HCT116 (cell line): ENCODE data around the gene FBXW8.
A peak's percentile ranks its signal among the peaks of the same experiment; 100 is the strongest.

ENCODE experiments used
- CEBPB ChIP-seq: IDR thresholded peaks from 2 replicates; pipeline ENCODE4 v1.6.1; 2012; ENCODE audit warnings: low read depth
- EZH2 ChIP-seq: fragments of 200-600 bp; sonication (generic); IDR thresholded peaks from 2 replicates; pipeline ENCODE4 v1.6.1; 2017; ENCODE audit warnings: antibody characterized with exemption, mixed run types
- EZH2phosphoT487 ChIP-seq: fragments of 200-600 bp; IDR thresholded peaks from 2 replicates; pipeline ENCODE4 v1.6.1; 2018; ENCODE audit warnings: antibody characterized with exemption, borderline replicate concordance
- FOSL1 ChIP-seq: IDR thresholded peaks from 2 replicates; pipeline ENCODE4 v1.6.1; 2012; ENCODE audit warnings: low read depth
- POLR2A ChIP-seq: IDR thresholded peaks from 2 replicates; pipeline ENCODE4 v1.7.0; 2011; ENCODE audit warnings: borderline replicate concordance; ENCODE audit not compliant: insufficient read depth, insufficient read length; ENCODE audit errors: extremely low read depth
- POLR2AphosphoS5 ChIP-seq: IDR thresholded peaks from 2 replicates; pipeline ENCODE4 v1.6.1; 2011; ENCODE audit warnings: mild to moderate bottlenecking, low read depth, low read length, moderate library complexity
- RAD21 ChIP-seq: IDR thresholded peaks from 2 replicates; pipeline ENCODE4 v1.6.1; 2012; ENCODE audit warnings: low read depth, mild to moderate bottlenecking
- ZFX ChIP-seq: fragments of 450-650 bp; IDR thresholded peaks from 2 replicates; pipeline ENCODE4 v1.6.1; 2017
- TF ChIP-seq, protein P1 (sequence below), 3 experiments: fragments of 200-600 bp in 1 of 3; sonication (generic) in 1 of 3; IDR thresholded peaks in 2 of 3; conservative IDR thresholded peaks in 1 of 3; 2 replicates each; pipeline ENCODE4 v1.5.1; 2012 to 2017; ENCODE audit warnings: low read depth in 2 of 3, low read length in 2 of 3, antibody characterized with exemption in 1 of 3, borderline replicate concordance in 1 of 3, control low read depth in 1 of 3, mild to moderate bottlenecking in 1 of 3, mixed read lengths in 1 of 3, mixed run types in 1 of 3, moderate library complexity in 1 of 3; ENCODE audit not compliant: insufficient read depth in 1 of 3
- TF ChIP-seq, protein P2 (sequence below): IDR thresholded peaks from 2 replicates; pipeline ENCODE4 v1.6.1; 2012; ENCODE audit warnings: low read depth
- TF ChIP-seq, protein P3 (sequence below): IDR thresholded peaks from 2 replicates; pipeline ENCODE4 v1.6.1; 2012

DNA sequence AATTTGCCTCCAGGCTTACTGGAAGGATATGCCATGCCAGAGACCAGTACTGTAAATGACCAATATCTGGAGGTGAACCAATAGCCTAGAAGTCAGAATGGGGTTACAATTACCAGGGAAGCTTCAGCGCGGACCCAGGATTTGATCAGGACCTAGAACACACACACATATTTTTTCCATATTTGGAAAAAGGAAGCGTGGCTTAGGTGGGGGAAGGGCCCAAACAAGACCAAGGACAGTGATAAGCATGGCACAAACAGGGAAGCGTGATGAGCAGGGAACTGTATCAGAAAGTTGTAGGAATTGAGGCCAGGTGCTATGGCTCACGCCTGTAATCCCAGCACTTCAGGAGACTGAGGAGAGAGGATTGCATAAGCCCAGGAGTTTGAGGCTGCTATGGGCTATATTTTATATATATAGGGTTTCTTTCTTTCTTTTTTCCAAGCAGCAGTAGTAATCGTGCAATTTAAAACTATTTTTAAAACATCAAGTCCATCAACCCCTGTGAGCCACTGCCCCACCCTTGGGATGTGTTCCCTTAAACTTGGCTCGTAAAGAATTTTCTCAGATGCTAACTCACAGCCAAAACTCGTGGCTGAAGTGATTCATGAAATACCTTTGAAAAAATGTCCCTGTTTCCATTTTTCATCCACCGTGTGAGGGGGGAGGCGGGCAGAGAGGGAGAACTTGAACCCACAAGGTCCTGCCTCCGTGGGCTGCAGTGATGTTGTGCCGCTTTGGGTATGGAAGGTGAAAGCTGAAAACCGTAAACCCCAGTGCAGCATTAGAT is 46.2 kb upstream of the FBXW8 start:
- TF ChIP-seq POLR2AphosphoS5 (no peak), POLR2A (no peak), RAD21 (no peak), EZH2 (no peak), EZH2phosphoT487 (no peak), FOSL1 (no peak), ZFX (no peak), CEBPB (no peak)
- TF ChIP-seq, protein P1, sequence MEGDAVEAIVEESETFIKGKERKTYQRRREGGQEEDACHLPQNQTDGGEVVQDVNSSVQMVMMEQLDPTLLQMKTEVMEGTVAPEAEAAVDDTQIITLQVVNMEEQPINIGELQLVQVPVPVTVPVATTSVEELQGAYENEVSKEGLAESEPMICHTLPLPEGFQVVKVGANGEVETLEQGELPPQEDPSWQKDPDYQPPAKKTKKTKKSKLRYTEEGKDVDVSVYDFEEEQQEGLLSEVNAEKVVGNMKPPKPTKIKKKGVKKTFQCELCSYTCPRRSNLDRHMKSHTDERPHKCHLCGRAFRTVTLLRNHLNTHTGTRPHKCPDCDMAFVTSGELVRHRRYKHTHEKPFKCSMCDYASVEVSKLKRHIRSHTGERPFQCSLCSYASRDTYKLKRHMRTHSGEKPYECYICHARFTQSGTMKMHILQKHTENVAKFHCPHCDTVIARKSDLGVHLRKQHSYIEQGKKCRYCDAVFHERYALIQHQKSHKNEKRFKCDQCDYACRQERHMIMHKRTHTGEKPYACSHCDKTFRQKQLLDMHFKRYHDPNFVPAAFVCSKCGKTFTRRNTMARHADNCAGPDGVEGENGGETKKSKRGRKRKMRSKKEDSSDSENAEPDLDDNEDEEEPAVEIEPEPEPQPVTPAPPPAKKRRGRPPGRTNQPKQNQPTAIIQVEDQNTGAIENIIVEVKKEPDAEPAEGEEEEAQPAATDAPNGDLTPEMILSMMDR (IDR thresholded peaks at IDR 0.05 in 2 of 3, conservative IDR thresholded peaks at IDR 0.05 in 1 of 3; ENCODE audit: borderline replicate concordance in 1 of 3, insufficient read depth in 1 of 3, low read depth in 2 of 3, low read length in 2 of 3): no peak
- TF ChIP-seq, protein P2, sequence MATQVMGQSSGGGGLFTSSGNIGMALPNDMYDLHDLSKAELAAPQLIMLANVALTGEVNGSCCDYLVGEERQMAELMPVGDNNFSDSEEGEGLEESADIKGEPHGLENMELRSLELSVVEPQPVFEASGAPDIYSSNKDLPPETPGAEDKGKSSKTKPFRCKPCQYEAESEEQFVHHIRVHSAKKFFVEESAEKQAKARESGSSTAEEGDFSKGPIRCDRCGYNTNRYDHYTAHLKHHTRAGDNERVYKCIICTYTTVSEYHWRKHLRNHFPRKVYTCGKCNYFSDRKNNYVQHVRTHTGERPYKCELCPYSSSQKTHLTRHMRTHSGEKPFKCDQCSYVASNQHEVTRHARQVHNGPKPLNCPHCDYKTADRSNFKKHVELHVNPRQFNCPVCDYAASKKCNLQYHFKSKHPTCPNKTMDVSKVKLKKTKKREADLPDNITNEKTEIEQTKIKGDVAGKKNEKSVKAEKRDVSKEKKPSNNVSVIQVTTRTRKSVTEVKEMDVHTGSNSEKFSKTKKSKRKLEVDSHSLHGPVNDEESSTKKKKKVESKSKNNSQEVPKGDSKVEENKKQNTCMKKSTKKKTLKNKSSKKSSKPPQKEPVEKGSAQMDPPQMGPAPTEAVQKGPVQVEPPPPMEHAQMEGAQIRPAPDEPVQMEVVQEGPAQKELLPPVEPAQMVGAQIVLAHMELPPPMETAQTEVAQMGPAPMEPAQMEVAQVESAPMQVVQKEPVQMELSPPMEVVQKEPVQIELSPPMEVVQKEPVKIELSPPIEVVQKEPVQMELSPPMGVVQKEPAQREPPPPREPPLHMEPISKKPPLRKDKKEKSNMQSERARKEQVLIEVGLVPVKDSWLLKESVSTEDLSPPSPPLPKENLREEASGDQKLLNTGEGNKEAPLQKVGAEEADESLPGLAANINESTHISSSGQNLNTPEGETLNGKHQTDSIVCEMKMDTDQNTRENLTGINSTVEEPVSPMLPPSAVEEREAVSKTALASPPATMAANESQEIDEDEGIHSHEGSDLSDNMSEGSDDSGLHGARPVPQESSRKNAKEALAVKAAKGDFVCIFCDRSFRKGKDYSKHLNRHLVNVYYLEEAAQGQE: no peak
- TF ChIP-seq, protein P3, sequence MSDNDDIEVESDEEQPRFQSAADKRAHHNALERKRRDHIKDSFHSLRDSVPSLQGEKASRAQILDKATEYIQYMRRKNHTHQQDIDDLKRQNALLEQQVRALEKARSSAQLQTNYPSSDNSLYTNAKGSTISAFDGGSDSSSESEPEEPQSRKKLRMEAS: 0 out of 2 replicates have a peak, but pooled peaks have one; percentile 13
